Fibroblast of the aortic adventitia (primary cell): ENCODE data around the gene CAPN2. TPM values are rescaled to one million over a fixed set of nuclear protein-coding genes. Genes with fewer than 3 reads are reported as not detected.
A peak's percentile ranks its signal among the peaks of the same experiment; 100 is the strongest.

Source experiments
- DNase-seq: peaks from one replicate; pipeline ENCODE4 v3.0.0-alpha.2; 2010; ENCODE audit warnings: low read depth
- H3K4me3 ChIP-seq: 2 replicates; pipeline ENCODE4 v1.5.1; 2011; ENCODE audit warnings: low read depth, mild to moderate bottlenecking, control low read depth, low read length, moderate library complexity
- CTCF ChIP-seq: IDR thresholded peaks from 2 replicates; pipeline ENCODE4 v1.5.1; 2011; ENCODE audit warnings: mild to moderate bottlenecking, low read length, control low read depth, inconsistent platforms; ENCODE audit not compliant: insufficient read depth
- total RNA-seq: library from RNA; depleted of rRNA; stranded (reverse); fragments of >200 nt; gene quantifications from 2 replicates; pipeline ENCODE4 v1.2.3, GENCODE V29; 2012; ENCODE audit warnings: low replicate concordance

The CAPN2 gene
- total RNA-seq, 1 donor = 481 TPM

GRCh38 chr1:223741861-223742260, 29.5 kb downstream of the CAPN2 start:
- DNase-seq = no peak
- H3K4me3 ChIP-seq = no peak overlapping the region
- TF ChIP-seq CTCF = no peak

GRCh38 chr1:223742856-223743517, 30.6 kb downstream of the CAPN2 start:
- TF ChIP-seq CTCF = no peak
- H3K4me3 ChIP-seq = no peak overlapping the region
- DNase-seq = no peak

GRCh38 chr1:223745731-223746130, 33.4 kb downstream of the CAPN2 start:
- no peak overlapping the region for H3K4me3 ChIP-seq
- peak; percentile 88 for DNase-seq
- TF ChIP-seq CTCF = no peak

- no peak overlapping the region for H3K4me3 ChIP-seq
- peak; percentile 60 for DNase-seq
- TF ChIP-seq CTCF = no peak
These were observed 35.5 kb downstream of the CAPN2 start for GRCh38 chr1:223747838-223748335.

- no peak for TF ChIP-seq CTCF
These were observed 36.0 kb downstream of the CAPN2 start for GRCh38 chr1:223748405-223748772.

GRCh38 chr1:223748773-223749733, 36.7 kb downstream of the CAPN2 start:
- TF ChIP-seq CTCF = peak; percentile 70
- DNase-seq = peak; percentile 62
- peak overlapping the region; percentile 39 for H3K4me3 ChIP-seq

More at GRCh38 chr1:223748405-223748772, 36.0 kb downstream of the CAPN2 start:
- peak; percentile 60 for DNase-seq
- no peak overlapping the region for H3K4me3 ChIP-seq
